Measurements from ENCODE around the gene NLRP9.
"Not testable (repeated sequence)": the region's sequence is repeated elsewhere in the genome, so short reads cannot be mapped to it uniquely, and the experiment has no call there.

NLRP9 gene

GRCh38 chr19:55723491-55723890, 14.7 kb downstream of the NLRP9 start:
- no peak overlapping the region for H3K9ac ChIP-seq (ENCODE audit: low read length)
- H3K36me3 ChIP-seq (ENCODE audit: control insufficient read depth, low read depth, low read length), result no peaks in the 10 kb centered on the region
- H3K27ac ChIP-seq (ENCODE audit: low read length), result no peak overlapping the region
- H3K27me3 ChIP-seq (ENCODE audit: control insufficient read depth, insufficient read depth, low read length), result no peaks in the 10 kb centered on the region
- no peak overlapping the region for H3K4me3 ChIP-seq (ENCODE audit: low read length)
- no peaks in the 10 kb centered on the region for H3K4me1 ChIP-seq (ENCODE audit: control insufficient read depth, low read depth, low read length)
- peaks cover 60% of the 10 kb centered on the region for H3K9me3 ChIP-seq (ENCODE audit: control insufficient read depth, low read depth, low read length)

GRCh38 chr19:55720801-55721200, 17.4 kb downstream of the NLRP9 start:
- H3K9me3 ChIP-seq (ENCODE audit: control insufficient read depth, low read depth, low read length), result peaks cover 56% of the 10 kb centered on the region
- H3K9ac ChIP-seq (ENCODE audit: low read length), result no peak overlapping the region
- H3K4me3 ChIP-seq (ENCODE audit: low read length), result no peak overlapping the region
- H3K4me1 ChIP-seq (ENCODE audit: control insufficient read depth, low read depth, low read length), result no peaks in the 10 kb centered on the region
- no peaks in the 10 kb centered on the region for H3K36me3 ChIP-seq (ENCODE audit: control insufficient read depth, low read depth, low read length)
- no peaks in the 10 kb centered on the region for H3K27me3 ChIP-seq (ENCODE audit: control insufficient read depth, insufficient read depth, low read length)
- H3K27ac ChIP-seq (ENCODE audit: low read length), result no peak overlapping the region

- Histone ChIP-seq H3K9ac (ENCODE audit: low read length) (no peak overlapping the region), H3K9me3 (ENCODE audit: control insufficient read depth, low read depth, low read length) (peaks cover 56% of the 10 kb centered on the region), H3K4me3 (ENCODE audit: low read length) (no peak overlapping the region), H3K27me3 (ENCODE audit: control insufficient read depth, insufficient read depth, low read length) (no peaks in the 10 kb centered on the region), H3K27ac (ENCODE audit: low read length) (no peak overlapping the region), H3K36me3 (ENCODE audit: control insufficient read depth, low read depth, low read length) (no peaks in the 10 kb centered on the region), H3K4me1 (ENCODE audit: control insufficient read depth, low read depth, low read length) (no peaks in the 10 kb centered on the region)
Measured at GRCh38 chr19:55720214-55720746, 17.9 kb downstream of the NLRP9 start.

- H3K9me3 ChIP-seq (ENCODE audit: control insufficient read depth, low read depth, low read length), result peaks cover 57% of the 10 kb centered on the region
- not testable (repeated sequence) for H3K9ac ChIP-seq (ENCODE audit: low read length); H3K36me3 ChIP-seq (ENCODE audit: control insufficient read depth, low read depth, low read length); H3K4me1 ChIP-seq (ENCODE audit: control insufficient read depth, low read depth, low read length); H3K27me3 ChIP-seq (ENCODE audit: control insufficient read depth, insufficient read depth, low read length); H3K27ac ChIP-seq (ENCODE audit: low read length); H3K4me3 ChIP-seq (ENCODE audit: low read length)
Measured at GRCh38 chr19:55717879-55718711, 20.1 kb downstream of the NLRP9 start.

GRCh38 chr19:55717251-55717650, 21.0 kb downstream of the NLRP9 start:
- no peak overlapping the region for H3K9ac ChIP-seq (ENCODE audit: low read length)
- no peak overlapping the region for H3K27ac ChIP-seq (ENCODE audit: low read length)
- H3K9me3 ChIP-seq (ENCODE audit: control insufficient read depth, low read depth, low read length), result peaks cover 56% of the 10 kb centered on the region
- no peaks in the 10 kb centered on the region for H3K36me3 ChIP-seq (ENCODE audit: control insufficient read depth, low read depth, low read length)
- no peaks in the 10 kb centered on the region for H3K27me3 ChIP-seq (ENCODE audit: control insufficient read depth, insufficient read depth, low read length)
- no peaks in the 10 kb centered on the region for H3K4me1 ChIP-seq (ENCODE audit: control insufficient read depth, low read depth, low read length)
- no peak overlapping the region for H3K4me3 ChIP-seq (ENCODE audit: low read length)

GRCh38 chr19:55716531-55716930, 21.7 kb downstream of the NLRP9 start:
- Histone ChIP-seq H3K4me1 (ENCODE audit: control insufficient read depth, low read depth, low read length) (no peaks in the 10 kb centered on the region), H3K27me3 (ENCODE audit: control insufficient read depth, insufficient read depth, low read length) (no peaks in the 10 kb centered on the region), H3K36me3 (ENCODE audit: control insufficient read depth, low read depth, low read length) (no peaks in the 10 kb centered on the region), H3K4me3 (ENCODE audit: low read length) (no peak overlapping the region), H3K27ac (ENCODE audit: low read length) (no peak overlapping the region), H3K9ac (ENCODE audit: low read length) (no peak overlapping the region), H3K9me3 (ENCODE audit: control insufficient read depth, low read depth, low read length) (peaks cover 52% of the 10 kb centered on the region)

- H3K4me1 ChIP-seq (ENCODE audit: control insufficient read depth, low read depth, low read length), result no peaks in the 10 kb centered on the region
- no peaks in the 10 kb centered on the region for H3K36me3 ChIP-seq (ENCODE audit: control insufficient read depth, low read depth, low read length)
- no peaks in the 10 kb centered on the region for H3K27me3 ChIP-seq (ENCODE audit: control insufficient read depth, insufficient read depth, low read length)
- H3K9me3 ChIP-seq (ENCODE audit: control insufficient read depth, low read depth, low read length), result peaks cover 45% of the 10 kb centered on the region
- no peak overlapping the region for H3K4me3 ChIP-seq (ENCODE audit: low read length)
- H3K9ac ChIP-seq (ENCODE audit: low read length), result no peak overlapping the region
- H3K27ac ChIP-seq (ENCODE audit: low read length), result no peak overlapping the region
Measured at GRCh38 chr19:55712804-55713631, 25.2 kb downstream of the NLRP9 start.

GRCh38 chr19:55711719-55712118, 26.5 kb downstream of the NLRP9 start:
- Histone ChIP-seq H3K27me3 (ENCODE audit: control insufficient read depth, insufficient read depth, low read length) (no peaks in the 10 kb centered on the region), H3K9me3 (ENCODE audit: control insufficient read depth, low read depth, low read length) (peaks cover 48% of the 10 kb centered on the region), H3K4me3 (ENCODE audit: low read length) (no peak overlapping the region), H3K4me1 (ENCODE audit: control insufficient read depth, low read depth, low read length) (no peaks in the 10 kb centered on the region), H3K36me3 (ENCODE audit: control insufficient read depth, low read depth, low read length) (no peaks in the 10 kb centered on the region), H3K27ac (ENCODE audit: low read length) (no peak overlapping the region), H3K9ac (ENCODE audit: low read length) (no peak overlapping the region)

GRCh38 chr19:55705972-55706371, 32.2 kb downstream of the NLRP9 start:
- peaks cover 28% of the 10 kb centered on the region for H3K9me3 ChIP-seq (ENCODE audit: control insufficient read depth, low read depth, low read length)
- no peak overlapping the region for H3K27ac ChIP-seq (ENCODE audit: low read length)
- H3K9ac ChIP-seq (ENCODE audit: low read length), result no peak overlapping the region
- no peaks in the 10 kb centered on the region for H3K27me3 ChIP-seq (ENCODE audit: control insufficient read depth, insufficient read depth, low read length)
- H3K36me3 ChIP-seq (ENCODE audit: control insufficient read depth, low read depth, low read length), result no peaks in the 10 kb centered on the region
- no peak overlapping the region for H3K4me3 ChIP-seq (ENCODE audit: low read length)
- H3K4me1 ChIP-seq (ENCODE audit: control insufficient read depth, low read depth, low read length), result no peaks in the 10 kb centered on the region

GRCh38 chr19:55704494-55705245, 33.5 kb downstream of the NLRP9 start:
- Histone ChIP-seq H3K4me3 (ENCODE audit: low read length) (no peak overlapping the region), H3K4me1 (ENCODE audit: control insufficient read depth, low read depth, low read length) (no peaks in the 10 kb centered on the region), H3K27ac (ENCODE audit: low read length) (no peak overlapping the region), H3K9me3 (ENCODE audit: control insufficient read depth, low read depth, low read length) (peaks cover 26% of the 10 kb centered on the region), H3K36me3 (ENCODE audit: control insufficient read depth, low read depth, low read length) (no peaks in the 10 kb centered on the region), H3K9ac (ENCODE audit: low read length) (no peak overlapping the region), H3K27me3 (ENCODE audit: control insufficient read depth, insufficient read depth, low read length) (no peaks in the 10 kb centered on the region)

- Histone ChIP-seq H3K27ac (ENCODE audit: low read length) (no peak overlapping the region), H3K9ac (ENCODE audit: low read length) (no peak overlapping the region), H3K4me3 (ENCODE audit: low read length) (no peak overlapping the region), H3K27me3 (ENCODE audit: control insufficient read depth, insufficient read depth, low read length) (no peaks in the 10 kb centered on the region), H3K36me3 (ENCODE audit: control insufficient read depth, low read depth, low read length) (no peaks in the 10 kb centered on the region), H3K9me3 (ENCODE audit: control insufficient read depth, low read depth, low read length) (peaks cover 18% of the 10 kb centered on the region), H3K4me1 (ENCODE audit: control insufficient read depth, low read depth, low read length) (no peaks in the 10 kb centered on the region)
Measured at GRCh38 chr19:55703790-55704215, 34.4 kb downstream of the NLRP9 start.

Data from iPS-18a (cell line).